Stimulated activated CD4-positive, alpha-beta T cell treated with anti-CD3 and anti-CD28 coated beads, Interleukin-1b, Interleukin-23, amount 100 ng/mL, for 4 hours (primary cell): ENCODE results near the gene NR3C1.

ENCODE experiments used
- DNase-seq, 2 donors: peaks; one replicate each; pipeline ENCODE4 v3.0.0-alpha.2; 2020; ENCODE audit warnings: low read depth in 2 of 2

The NR3C1 gene

GRCh38 chr5:143234162-143234842, 169.2 kb downstream of the NR3C1 start:
- no peak for DNase-seq

GRCh38 chr5:143233031-143233430, 170.5 kb downstream of the NR3C1 start:
- DNase-seq, result no peak

DNA sequence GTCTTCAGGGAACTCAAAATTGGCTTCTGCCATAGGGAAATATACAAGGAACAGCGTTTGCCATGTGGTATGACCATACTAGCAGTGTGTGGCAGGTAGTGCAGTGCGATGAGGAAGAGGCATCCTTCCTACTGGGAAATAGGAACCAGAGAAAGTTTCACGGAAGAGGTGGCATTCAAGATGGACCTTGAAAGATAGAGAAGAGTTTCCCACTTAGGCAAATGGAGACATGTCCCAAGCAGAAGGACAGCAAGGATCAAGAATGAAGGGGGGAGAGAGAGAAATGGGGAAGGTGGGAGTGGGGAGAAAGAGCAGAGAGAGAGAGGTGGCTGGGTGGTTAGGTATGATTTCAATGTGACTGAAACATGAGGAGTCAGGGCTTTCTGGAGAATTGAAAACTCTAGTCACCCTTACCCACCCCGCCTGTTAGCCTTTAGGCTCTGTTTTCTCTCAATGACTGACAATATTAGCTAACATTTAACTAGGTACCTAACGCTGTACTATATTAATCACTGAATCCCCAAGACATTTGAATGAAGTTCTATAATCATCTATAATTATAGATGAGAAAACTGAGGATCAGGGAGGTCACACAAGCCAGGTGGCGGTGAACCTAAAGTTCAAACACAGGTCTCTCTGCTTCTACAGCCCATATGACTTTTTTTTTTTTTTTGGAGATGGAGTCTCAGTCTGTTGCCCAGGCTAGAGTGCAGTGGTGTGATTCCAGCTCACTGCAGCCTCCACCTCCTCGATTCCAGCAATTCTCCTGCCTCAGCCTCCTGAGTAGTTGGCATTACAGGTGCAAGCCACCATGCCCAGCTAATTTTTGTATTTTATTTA, 171.3 kb downstream of the NR3C1 start:
- DNase-seq, result no peak

DNA sequence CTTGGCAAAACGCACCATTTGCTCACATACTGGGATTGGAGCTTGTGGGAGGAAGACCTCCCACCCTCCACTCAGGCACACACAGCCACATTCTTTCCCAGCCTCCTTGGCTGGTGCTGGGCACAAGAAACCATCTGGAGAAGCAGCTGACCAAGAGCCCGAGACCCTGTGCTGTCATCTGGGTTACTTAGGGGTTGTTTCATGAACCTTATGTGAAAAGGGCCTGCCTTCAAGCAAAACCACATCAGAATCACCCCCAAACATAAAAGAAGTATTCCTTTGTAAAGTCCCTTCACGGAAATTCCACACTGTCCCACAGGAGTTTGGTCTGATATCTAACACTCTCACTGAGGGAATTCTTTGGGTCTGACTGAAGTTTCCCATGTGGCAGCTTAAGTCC, 172.1 kb downstream of the NR3C1 start:
- DNase-seq, result no peak

- DNase-seq, result no peak
Measured at GRCh38 chr5:143230676-143230996, 172.8 kb downstream of the NR3C1 start.

DNA sequence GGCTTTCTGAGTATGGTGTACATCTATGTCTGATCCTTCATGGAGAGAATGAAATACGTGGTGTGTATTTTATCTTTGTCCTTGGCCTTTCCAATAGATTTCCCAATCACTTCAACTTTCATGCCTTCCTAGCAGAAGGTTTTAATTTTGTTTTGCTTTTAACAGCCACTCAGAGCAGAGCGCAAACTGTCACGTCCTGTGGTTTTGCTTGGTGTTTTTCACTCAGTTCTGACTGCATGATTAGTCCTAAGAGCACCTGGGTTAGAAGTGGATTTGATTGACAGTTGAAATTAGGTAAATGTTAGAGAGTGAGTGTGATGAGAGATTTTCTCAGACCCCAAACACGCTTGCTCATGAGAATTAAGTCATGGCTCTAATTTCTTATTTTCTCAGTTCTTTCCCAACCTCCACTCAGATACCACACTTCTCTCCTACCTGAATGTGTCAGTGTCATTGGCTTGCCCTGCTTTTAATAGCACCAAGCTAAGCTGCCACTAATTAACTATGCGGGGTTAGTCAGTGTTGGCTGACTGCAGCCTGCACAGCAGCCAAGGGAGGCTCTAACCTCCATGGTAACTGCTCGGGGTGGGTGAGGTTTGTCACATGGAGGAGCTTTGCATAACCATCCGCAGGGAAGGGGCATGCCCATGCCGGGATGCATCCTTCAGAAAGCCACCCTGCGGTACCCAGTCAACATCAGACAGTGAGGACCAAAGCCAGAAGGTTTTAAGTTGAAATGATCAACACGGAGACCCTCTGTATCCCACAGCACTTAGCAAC, 173.4 kb downstream of the NR3C1 start:
- no peak for DNase-seq

DNA sequence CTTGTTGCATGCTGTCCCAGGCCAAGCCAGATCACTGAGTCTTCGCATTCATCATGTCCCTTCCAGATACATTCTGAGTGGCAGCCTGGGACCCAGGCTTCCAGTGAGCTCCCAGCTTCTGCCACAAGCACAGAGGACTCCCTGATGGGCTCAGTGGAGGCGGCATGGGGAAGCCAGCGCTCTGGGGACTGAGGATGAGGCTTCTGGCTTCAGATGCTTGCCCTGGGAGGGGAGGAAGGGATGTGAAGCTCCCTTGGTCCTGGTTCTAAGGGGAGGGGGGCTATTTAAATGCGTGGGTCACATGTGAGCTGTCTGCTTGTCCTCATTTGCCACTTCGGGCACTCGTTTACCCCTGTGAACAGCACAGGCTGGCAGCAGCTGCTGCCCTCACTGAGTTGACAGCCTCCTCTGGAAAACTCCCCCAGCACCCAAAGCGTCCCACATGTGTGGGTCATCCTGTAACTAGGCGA, 174.0 kb downstream of the NR3C1 start:
- no peak for DNase-seq

GRCh38 chr5:143228597-143229293, 174.7 kb downstream of the NR3C1 start:
- no peak for DNase-seq
